ENCODE measurements around the gene APBA1.

The APBA1 gene

DNA sequence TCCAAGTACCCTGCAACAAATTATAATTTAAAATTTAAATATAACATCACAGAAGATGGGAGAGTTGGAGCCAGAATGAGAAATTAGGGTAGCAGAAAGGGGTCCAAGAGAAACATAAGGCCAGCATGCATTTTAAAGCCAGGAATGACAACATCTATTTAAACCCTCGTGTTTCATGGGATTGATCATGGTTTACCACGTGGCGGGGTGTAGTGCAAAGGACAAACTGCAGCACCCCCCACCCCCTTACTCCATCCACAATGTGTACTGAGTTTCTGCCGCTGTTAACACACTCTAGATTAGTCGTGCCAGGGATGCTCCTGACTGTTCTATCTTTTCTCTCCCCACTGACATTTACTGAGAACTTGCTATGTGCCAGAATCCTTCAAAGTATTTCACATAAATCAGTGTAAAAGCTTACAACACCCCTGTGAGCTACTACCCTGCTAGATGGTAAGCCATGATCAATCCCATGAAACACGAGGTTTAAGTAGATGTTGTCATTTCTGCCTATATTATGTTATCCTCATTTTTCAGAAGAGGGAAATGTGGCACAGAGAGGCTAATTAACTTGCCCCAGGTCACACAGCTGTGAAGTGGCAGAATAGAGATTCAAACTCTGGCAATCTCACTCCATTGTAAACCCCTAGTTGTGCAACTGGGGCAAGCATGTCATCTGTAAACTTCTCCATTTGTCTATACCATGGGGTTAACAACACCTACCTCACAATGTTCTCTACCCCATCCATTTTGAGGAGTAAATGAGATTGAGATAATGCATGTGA is 210.9 kb downstream of the APBA1 start:
- Histone ChIP-seq H3K36me3 (peaks cover 2 to 10% (median 2%) of the 10 kb centered on the region in 3 donors), H3K9me3 (no peaks in the 10 kb centered on the region), H3K27me3 (no peaks in the 10 kb centered on the region), H3K27ac (no peak overlapping the region), H3K4me3 (no peak overlapping the region), H3K4me1 (no peaks in the 10 kb centered on the region)
- DNase-seq, result no peak
- intact Hi-C loops (cut with DNase I; ENCODE audit: low total_unique reads), result no loop called here
- TF ChIP-seq, protein P1, sequence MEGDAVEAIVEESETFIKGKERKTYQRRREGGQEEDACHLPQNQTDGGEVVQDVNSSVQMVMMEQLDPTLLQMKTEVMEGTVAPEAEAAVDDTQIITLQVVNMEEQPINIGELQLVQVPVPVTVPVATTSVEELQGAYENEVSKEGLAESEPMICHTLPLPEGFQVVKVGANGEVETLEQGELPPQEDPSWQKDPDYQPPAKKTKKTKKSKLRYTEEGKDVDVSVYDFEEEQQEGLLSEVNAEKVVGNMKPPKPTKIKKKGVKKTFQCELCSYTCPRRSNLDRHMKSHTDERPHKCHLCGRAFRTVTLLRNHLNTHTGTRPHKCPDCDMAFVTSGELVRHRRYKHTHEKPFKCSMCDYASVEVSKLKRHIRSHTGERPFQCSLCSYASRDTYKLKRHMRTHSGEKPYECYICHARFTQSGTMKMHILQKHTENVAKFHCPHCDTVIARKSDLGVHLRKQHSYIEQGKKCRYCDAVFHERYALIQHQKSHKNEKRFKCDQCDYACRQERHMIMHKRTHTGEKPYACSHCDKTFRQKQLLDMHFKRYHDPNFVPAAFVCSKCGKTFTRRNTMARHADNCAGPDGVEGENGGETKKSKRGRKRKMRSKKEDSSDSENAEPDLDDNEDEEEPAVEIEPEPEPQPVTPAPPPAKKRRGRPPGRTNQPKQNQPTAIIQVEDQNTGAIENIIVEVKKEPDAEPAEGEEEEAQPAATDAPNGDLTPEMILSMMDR (IDR thresholded peaks at IDR 0.05), result no peak

DNA sequence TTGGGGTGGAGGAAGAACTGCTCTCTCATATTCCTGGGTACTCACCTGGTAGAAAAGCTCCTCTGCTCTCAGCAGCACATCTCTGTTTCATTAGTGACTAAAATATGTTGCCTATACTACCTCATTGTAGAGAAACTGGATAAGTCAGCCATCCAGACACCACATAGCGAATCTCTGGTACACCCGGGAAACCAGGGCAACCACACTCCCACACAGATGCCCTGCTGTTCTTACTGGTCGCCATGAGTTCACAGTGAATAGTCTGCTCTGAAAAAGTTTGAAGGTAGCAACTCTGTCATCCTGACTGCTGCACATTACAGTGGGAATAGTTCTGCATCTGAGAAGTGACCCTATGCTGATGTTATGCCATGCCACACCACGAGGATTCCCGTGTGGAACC is 212.2 kb downstream of the APBA1 start:
- TF ChIP-seq, protein P1 (IDR thresholded peaks at IDR 0.05), result no peak
- H3K27ac ChIP-seq, result no peak overlapping the region
- intact Hi-C loops (cut with DNase I; ENCODE audit: low total_unique reads), result no loop called here

DNA sequence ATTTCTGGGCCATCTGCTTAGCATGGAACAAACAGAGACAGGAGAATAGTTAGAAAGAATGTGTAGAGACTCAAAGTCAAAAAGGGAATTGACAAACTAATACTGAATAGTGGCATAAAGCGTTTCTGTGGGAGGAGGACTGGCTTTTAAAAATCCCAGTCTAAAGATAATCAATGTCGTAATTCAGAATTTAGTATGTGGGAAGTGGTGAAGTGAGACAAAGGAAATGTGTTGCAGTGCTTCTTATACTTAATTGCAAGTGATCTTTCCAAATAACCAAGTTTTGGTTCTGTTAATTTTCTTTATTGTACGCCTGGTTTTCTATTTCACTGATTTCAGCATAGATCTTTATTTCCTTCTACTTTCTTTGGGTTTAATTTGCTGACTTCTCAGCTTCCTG is 214.0 kb downstream of the APBA1 start:
- Histone ChIP-seq H3K27ac (no peak overlapping the region), H3K9me3 (no peaks in the 10 kb centered on the region), H3K36me3 (peaks cover 18 to 30% (median 22%) of the 10 kb centered on the region in 3 donors), H3K4me1 (no peaks in the 10 kb centered on the region), H3K27me3 (no peaks in the 10 kb centered on the region), H3K4me3 (no peak overlapping the region)
- TF ChIP-seq, protein P1 (IDR thresholded peaks at IDR 0.05), result no peak
- no peak for DNase-seq
- intact Hi-C loops (cut with DNase I; ENCODE audit: low total_unique reads), result no loop called here

More for the DNA sequence above, 212.2 kb downstream of the APBA1 start:
- H3K36me3 ChIP-seq, result peaks cover 15 to 17% (median 15%) of the 10 kb centered on the region in 3 donors
- no peaks in the 10 kb centered on the region for H3K4me1 ChIP-seq
- no peaks in the 10 kb centered on the region for H3K9me3 ChIP-seq
- no peak for DNase-seq
- H3K27me3 ChIP-seq, result no peaks in the 10 kb centered on the region
- no peak overlapping the region for H3K4me3 ChIP-seq

DNA sequence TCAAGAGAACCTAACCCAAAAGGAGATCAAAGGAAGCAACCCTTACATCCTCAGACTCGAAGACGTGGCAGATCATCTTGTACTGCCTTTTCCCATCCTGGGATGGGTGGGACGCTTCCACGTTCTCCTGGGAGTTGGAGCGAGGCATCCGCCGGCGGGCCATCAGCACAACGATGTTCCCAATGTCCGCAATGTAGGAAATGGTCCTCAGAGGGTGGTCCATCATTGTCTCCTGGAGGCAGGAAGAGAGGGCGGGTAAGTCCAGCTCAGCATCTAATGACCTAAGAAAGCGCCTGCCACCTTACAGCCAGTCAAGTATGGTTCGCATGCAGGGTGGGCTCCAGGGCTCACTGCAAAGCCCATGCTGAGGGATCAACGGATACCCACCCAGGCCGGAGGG is 216.0 kb downstream of the APBA1 start:
- TF ChIP-seq, protein P1 (IDR thresholded peaks at IDR 0.05), result no peak
- DNase-seq, result no peak
- intact Hi-C loops (cut with DNase I; ENCODE audit: low total_unique reads), result no loop called here
- Histone ChIP-seq H3K4me1 (no peaks in the 10 kb centered on the region), H3K27me3 (no peaks in the 10 kb centered on the region), H3K27ac (no peak overlapping the region), H3K36me3 (peaks cover 23 to 45% (median 34%) of the 10 kb centered on the region in 3 donors), H3K9me3 (no peaks in the 10 kb centered on the region), H3K4me3 (no peak overlapping the region)

DNA sequence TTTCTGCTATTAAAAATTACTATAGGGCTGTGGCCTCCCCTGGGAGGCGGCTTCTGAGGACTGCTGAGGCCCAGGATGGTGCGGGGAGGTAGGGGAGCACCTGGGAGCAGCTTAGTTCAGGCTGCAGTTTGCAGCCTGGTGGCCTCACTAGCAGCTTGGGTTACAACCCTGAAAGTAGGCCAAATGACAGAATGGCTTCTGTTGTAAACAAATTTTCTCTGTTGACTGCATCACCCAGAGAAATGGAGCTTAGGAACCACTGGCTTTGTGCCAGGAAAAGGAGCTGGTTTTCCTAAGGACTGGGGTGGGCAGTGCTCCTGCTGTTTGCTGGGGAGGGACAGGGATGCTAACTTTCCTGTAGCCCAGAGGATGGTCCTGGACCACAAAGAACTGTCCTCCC is 216.9 kb downstream of the APBA1 start:
- peaks cover 23 to 53% (median 37%) of the 10 kb centered on the region in 3 donors for H3K36me3 ChIP-seq
- DNase-seq, result no peak
- H3K27me3 ChIP-seq, result no peaks in the 10 kb centered on the region
- no peaks in the 10 kb centered on the region for H3K4me1 ChIP-seq
- TF ChIP-seq, protein P1 (IDR thresholded peaks at IDR 0.05), result no peak
- intact Hi-C loops (cut with DNase I; ENCODE audit: low total_unique reads), result no loop called here
- H3K4me3 ChIP-seq, result no peak overlapping the region
- H3K27ac ChIP-seq, result no peak overlapping the region
- H3K9me3 ChIP-seq, result no peaks in the 10 kb centered on the region

Data from tibial artery (tissue), 4 donors.